Naive B cell (primary cell): ENCODE data around the gene PIK3AP1. TPM values are rescaled to one million over a fixed set of nuclear protein-coding genes. Genes with fewer than 3 reads are reported as not detected.
A peak's percentile ranks its signal among the peaks of the same experiment; 100 is the strongest.

ENCODE experiments used
- ATAC-seq, 2 donors: fragments of 150-1000 bp; cut with Tn5 transposase; 2 replicates each; pipeline ENCODE4 v1.10.0; 2021; ENCODE audit warnings: low read depth in 2 of 2, mild to moderate bottlenecking in 2 of 2, moderate library complexity in 2 of 2
- DNase-seq: peaks from one replicate; pipeline ENCODE4 v3.0.0; 2022
- H3K27ac Mint-ChIP-seq, 6 donors: one replicate each; pipeline ENCODE4 v1.8.0; 2020 to 2022; ENCODE audit warnings: mild to moderate bottlenecking in 6 of 6, mixed read lengths in 6 of 6, moderate library complexity in 5 of 6, inconsistent platforms in 2 of 6
- H3K27me3 Mint-ChIP-seq, 3 donors: one replicate each; pipeline ENCODE4 v1.8.0; 2021 to 2022; ENCODE audit warnings: mixed read lengths in 3 of 3, mild to moderate bottlenecking in 1 of 3
- H3K36me3 Mint-ChIP-seq, 2 donors: one replicate each; pipeline ENCODE4 v1.8.0; 2020 to 2022; ENCODE audit warnings: mixed read lengths in 2 of 2, inconsistent platforms in 1 of 2, mild to moderate bottlenecking in 1 of 2
- H3K4me1 Mint-ChIP-seq, 3 donors: one replicate each; pipeline ENCODE4 v1.8.0; 2020 to 2022; ENCODE audit warnings: mixed read lengths in 3 of 3, inconsistent platforms in 1 of 3, mild to moderate bottlenecking in 1 of 3, moderate library complexity in 1 of 3
- H3K4me3 Mint-ChIP-seq, 8 donors: one replicate each; pipeline ENCODE4 v1.8.0; 2020 to 2022; ENCODE audit warnings: mild to moderate bottlenecking in 8 of 8, mixed read lengths in 8 of 8, moderate library complexity in 8 of 8, inconsistent platforms in 2 of 8
- H3K9me3 Mint-ChIP-seq, 7 donors: one replicate each; pipeline ENCODE4 v1.8.0; 2020 to 2022; ENCODE audit warnings: mixed read lengths in 7 of 7, mild to moderate bottlenecking in 5 of 7, inconsistent platforms in 2 of 7, moderate library complexity in 1 of 7
- polyA plus RNA-seq, 6 donors: library from polyadenylated mRNA; unstranded; fragments of 300-500 nt; fragmentation: Illumina TruSeq; gene quantifications; one replicate each; pipeline ENCODE4 v1.2.3, GENCODE V29; 2021; ENCODE audit warnings: low read depth in 6 of 6

The PIK3AP1 gene
- polyA plus RNA-seq, 6 donors from 2014 or later, result 153 to 247 (median 170) TPM

DNA sequence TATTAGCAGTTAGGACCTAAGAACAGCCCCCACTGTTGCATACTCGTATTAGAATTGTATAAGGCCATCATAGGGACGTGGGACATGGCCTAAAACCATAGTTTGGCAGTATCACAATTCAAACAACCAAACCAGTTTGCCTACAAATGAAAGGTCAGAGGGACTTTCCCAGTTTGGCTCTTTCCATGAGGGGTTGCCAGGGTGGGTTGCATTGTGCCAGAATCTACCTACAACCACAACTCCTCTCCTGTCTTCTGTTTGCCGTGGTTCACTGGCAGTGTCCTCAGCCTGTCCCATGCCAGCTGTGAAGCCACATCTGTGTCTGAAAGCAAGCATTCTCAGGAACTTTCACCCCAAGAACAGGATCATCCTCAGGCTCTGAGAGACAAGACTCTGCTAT is 44.5 kb downstream of the PIK3AP1 start:
- peak overlapping the region in 5 of 8 donors; percentile 34 to 72 (median 49) for H3K4me3 Mint-ChIP-seq
- H3K27me3 Mint-ChIP-seq, result no peaks in the 10 kb centered on the region
- peaks cover 19 to 32% of the 10 kb centered on the region in 2 donors for H3K36me3 Mint-ChIP-seq
- DNase-seq (no peak), ATAC-seq (no peak)
- H3K27ac Mint-ChIP-seq, result peak overlapping the region; percentile 59 to 96 (median 94)
- peaks cover 69 to 92% (median 77%) of the 10 kb centered on the region in 3 donors for H3K4me1 Mint-ChIP-seq
- peaks cover 0 to 4% (median 0%) of the 10 kb centered on the region in 7 donors for H3K9me3 Mint-ChIP-seq

GRCh38 chr10:96673318-96674099 is 46.8 kb downstream of the PIK3AP1 start:
- peaks cover 8 to 14% of the 10 kb centered on the region in 2 donors for H3K36me3 Mint-ChIP-seq
- H3K27me3 Mint-ChIP-seq, result no peaks in the 10 kb centered on the region
- H3K4me3 Mint-ChIP-seq, result peak overlapping the region; percentile 50 to 94 (median 88)
- H3K9me3 Mint-ChIP-seq, result no peaks in the 10 kb centered on the region
- DNase-seq (peak; percentile 85), ATAC-seq (peak; percentile 90 to 91)
- H3K27ac Mint-ChIP-seq, result peak overlapping the region; percentile 96 to 100 (median 100)
- peaks cover 69 to 92% (median 79%) of the 10 kb centered on the region in 3 donors for H3K4me1 Mint-ChIP-seq

DNA sequence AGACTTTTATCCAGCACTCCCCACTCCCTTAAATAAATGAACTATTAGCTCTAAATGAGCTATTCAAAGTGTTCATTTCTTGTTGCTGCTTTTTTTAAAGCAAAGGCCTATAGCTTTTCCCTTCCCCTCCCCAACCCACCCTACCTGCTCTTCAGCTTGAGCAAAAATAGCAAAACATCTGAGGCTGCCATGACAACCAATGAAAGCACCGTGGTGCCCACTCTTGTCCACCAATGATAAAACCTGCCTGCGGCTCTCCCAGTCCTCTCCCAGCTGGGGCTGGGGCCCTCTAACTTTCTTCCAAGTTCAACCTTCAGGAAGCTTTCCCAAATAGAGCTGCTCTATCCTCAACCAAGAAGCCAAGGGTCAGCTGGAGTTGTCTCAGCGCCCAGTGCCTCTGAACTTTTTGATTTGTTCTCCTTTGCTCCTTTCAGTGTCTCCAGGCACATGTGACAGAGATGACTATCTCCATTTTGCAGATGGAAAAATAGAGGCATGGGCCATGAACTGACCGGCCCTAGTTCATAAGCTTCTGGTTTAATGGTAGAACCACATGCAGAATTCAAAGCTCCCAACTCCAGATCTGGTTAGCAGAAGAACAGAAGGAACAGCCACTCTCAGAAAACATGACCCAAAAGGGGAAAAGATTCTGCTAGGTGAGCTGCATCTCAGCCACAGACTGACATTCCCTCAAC is 47.7 kb downstream of the PIK3AP1 start:
- H3K4me3 Mint-ChIP-seq, result peak overlapping the region; percentile 50 to 94 (median 88)
- H3K36me3 Mint-ChIP-seq, result peaks cover 6 to 9% of the 10 kb centered on the region in 2 donors
- H3K9me3 Mint-ChIP-seq, result no peaks in the 10 kb centered on the region
- ATAC-seq (no peak), DNase-seq (no peak)
- H3K27me3 Mint-ChIP-seq, result no peaks in the 10 kb centered on the region
- peaks cover 70 to 96% (median 79%) of the 10 kb centered on the region in 3 donors for H3K4me1 Mint-ChIP-seq
- H3K27ac Mint-ChIP-seq, result peak overlapping the region; percentile 1 to 100 (median 100)

DNA sequence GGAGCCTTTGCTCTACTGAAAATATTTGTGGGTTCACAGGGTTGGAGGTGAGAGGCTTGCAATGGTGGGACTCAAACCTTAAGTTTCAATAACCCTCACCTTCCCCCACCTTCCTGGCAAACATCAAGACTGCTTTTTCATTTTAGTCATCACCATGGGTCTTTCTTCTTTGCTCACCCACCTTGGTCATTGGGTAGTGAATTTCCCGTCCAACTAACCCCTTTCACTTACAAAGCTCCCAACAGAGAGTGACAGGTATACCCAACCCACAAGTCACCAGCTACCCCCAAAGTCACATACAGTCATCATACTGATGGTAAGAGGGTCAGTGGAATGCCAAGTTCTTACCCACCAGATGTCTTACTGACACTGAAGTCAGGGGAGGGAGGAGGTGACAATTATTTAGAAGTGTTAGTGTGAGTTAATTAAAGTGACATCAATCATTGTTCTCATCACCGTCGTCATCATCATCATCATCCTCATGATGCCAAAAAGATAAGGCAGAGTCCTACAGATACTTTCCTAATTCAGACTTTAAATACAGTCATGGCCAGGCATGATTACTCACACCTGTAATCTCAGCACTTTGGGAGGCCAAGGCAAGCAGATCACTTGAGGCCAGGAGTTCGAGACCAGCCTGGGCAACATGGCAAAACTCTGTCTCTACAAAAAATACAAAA is 49.0 kb downstream of the PIK3AP1 start:
- H3K4me1 Mint-ChIP-seq, result peaks cover 72 to 95% (median 76%) of the 10 kb centered on the region in 3 donors
- H3K9me3 Mint-ChIP-seq, result no peaks in the 10 kb centered on the region
- DNase-seq (no peak), ATAC-seq (no peak)
- H3K27ac Mint-ChIP-seq, result peak overlapping the region; percentile 76 to 100 (median 98)
- no peaks in the 10 kb centered on the region for H3K36me3 Mint-ChIP-seq
- no peaks in the 10 kb centered on the region for H3K27me3 Mint-ChIP-seq
- peak overlapping the region; percentile 43 to 94 (median 82) for H3K4me3 Mint-ChIP-seq

GRCh38 chr10:96670786-96671185 is 49.5 kb downstream of the PIK3AP1 start:
- peaks cover 67 to 95% (median 70%) of the 10 kb centered on the region in 3 donors for H3K4me1 Mint-ChIP-seq
- peak overlapping the region; percentile 94 to 100 (median 98) for H3K27ac Mint-ChIP-seq
- no peak for DNase-seq
- H3K36me3 Mint-ChIP-seq, result peaks cover 0 to under 1% of the 10 kb centered on the region in 2 donors
- peak overlapping the region; percentile 43 to 94 (median 82) for H3K4me3 Mint-ChIP-seq
- H3K9me3 Mint-ChIP-seq, result no peaks in the 10 kb centered on the region
- H3K27me3 Mint-ChIP-seq, result no peaks in the 10 kb centered on the region
- ATAC-seq, result no peak

GRCh38 chr10:96667401-96667800 is 52.9 kb downstream of the PIK3AP1 start:
- no peaks in the 10 kb centered on the region for H3K9me3 Mint-ChIP-seq
- peak overlapping the region in 4 of 8 donors; percentile 16 to 52 (median 42) for H3K4me3 Mint-ChIP-seq
- H3K36me3 Mint-ChIP-seq, result peaks cover 0 to 10% of the 10 kb centered on the region in 2 donors
- H3K27ac Mint-ChIP-seq, result peak overlapping the region; percentile 73 to 91 (median 79)
- ATAC-seq (no peak), DNase-seq (no peak)
- H3K27me3 Mint-ChIP-seq, result no peaks in the 10 kb centered on the region
- H3K4me1 Mint-ChIP-seq, result peaks cover 66 to 92% (median 77%) of the 10 kb centered on the region in 3 donors

GRCh38 chr10:96666741-96667140 is 53.6 kb downstream of the PIK3AP1 start:
- H3K9me3 Mint-ChIP-seq, result no peaks in the 10 kb centered on the region
- ATAC-seq (peak; percentile 91 to 94), DNase-seq (peak; percentile 55)
- peak overlapping the region in 7 of 8 donors; percentile 29 to 86 (median 52) for H3K4me3 Mint-ChIP-seq
- H3K36me3 Mint-ChIP-seq, result peaks cover 0 to 10% of the 10 kb centered on the region in 2 donors
- H3K4me1 Mint-ChIP-seq, result peaks cover 61 to 86% (median 72%) of the 10 kb centered on the region in 3 donors
- H3K27me3 Mint-ChIP-seq, result no peaks in the 10 kb centered on the region
- H3K27ac Mint-ChIP-seq, result peak overlapping the region; percentile 73 to 91 (median 80)

DNA sequence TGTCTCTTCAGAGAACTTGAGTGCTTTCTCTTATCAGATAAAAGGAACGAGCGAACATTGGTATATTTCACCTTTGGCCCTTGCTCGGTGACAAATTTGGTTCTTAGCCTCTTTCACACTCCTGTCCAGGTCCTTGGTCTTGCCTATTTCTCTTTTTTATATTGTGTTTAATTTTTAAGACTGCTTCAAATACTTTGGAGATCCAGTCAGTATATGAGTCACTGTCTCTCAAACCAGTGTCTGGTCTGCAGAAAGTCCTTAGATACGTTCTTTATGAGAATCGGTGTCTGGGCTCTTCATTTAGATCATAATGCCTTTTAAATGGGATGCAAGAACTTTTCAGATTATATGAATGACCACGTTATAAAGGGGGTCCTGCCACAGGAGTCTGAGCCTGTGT is 55.0 kb downstream of the PIK3AP1 start:
- Mint-ChIP-seq H3K4me3 (peak overlapping the region in 4 of 8 donors; percentile 5 to 28 (median 14)), H3K27me3 (no peaks in the 10 kb centered on the region), H3K9me3 (no peaks in the 10 kb centered on the region), H3K27ac (peak overlapping the region in 4 of 6 donors; percentile 64 to 92 (median 78)), H3K36me3 (peaks cover 8 to 11% of the 10 kb centered on the region in 2 donors), H3K4me1 (peaks cover 58 to 86% (median 72%) of the 10 kb centered on the region in 3 donors)
- no peak for DNase-seq
- ATAC-seq, result no peak

GRCh38 chr10:96664563-96664962 is 55.8 kb downstream of the PIK3AP1 start:
- H3K27me3 Mint-ChIP-seq, result no peaks in the 10 kb centered on the region
- H3K9me3 Mint-ChIP-seq, result no peaks in the 10 kb centered on the region
- peak; percentile 44 to 50 for ATAC-seq
- peaks cover 58 to 84% (median 68%) of the 10 kb centered on the region in 3 donors for H3K4me1 Mint-ChIP-seq
- H3K4me3 Mint-ChIP-seq, result peak overlapping the region in 4 of 8 donors; percentile 28 to 61 (median 36)
- peak; percentile 32 for DNase-seq
- H3K36me3 Mint-ChIP-seq, result peaks cover 8 to 14% of the 10 kb centered on the region in 2 donors
- peak overlapping the region in 4 of 6 donors; percentile 14 to 92 (median 76) for H3K27ac Mint-ChIP-seq

- H3K27ac Mint-ChIP-seq, result peak overlapping the region in 2 of 6 donors; percentile 44 to 71
- no peak for DNase-seq
- ATAC-seq, result no peak
- H3K27me3 Mint-ChIP-seq, result no peaks in the 10 kb centered on the region
- peaks cover 55 to 84% (median 68%) of the 10 kb centered on the region in 3 donors for H3K4me1 Mint-ChIP-seq
- H3K4me3 Mint-ChIP-seq, result peak overlapping the region in 4 of 8 donors; percentile 3 to 51 (median 35)
- H3K36me3 Mint-ChIP-seq, result peaks cover 8 to 14% of the 10 kb centered on the region in 2 donors
- no peaks in the 10 kb centered on the region for H3K9me3 Mint-ChIP-seq
Observed at GRCh38 chr10:96663797-96664196, 56.5 kb downstream of the PIK3AP1 start.

GRCh38 chr10:96661632-96662031 is 58.7 kb downstream of the PIK3AP1 start:
- Mint-ChIP-seq H3K9me3 (no peaks in the 10 kb centered on the region), H3K4me1 (peaks cover 59 to 87% (median 76%) of the 10 kb centered on the region in 3 donors), H3K27me3 (no peaks in the 10 kb centered on the region), H3K4me3 (peak overlapping the region in 3 of 8 donors; percentile 10 to 52 (median 33)), H3K27ac (peak overlapping the region in 5 of 6 donors; percentile 78 to 93 (median 84)), H3K36me3 (peaks cover 14 to 17% of the 10 kb centered on the region in 2 donors)
- DNase-seq, result no peak
- ATAC-seq, result no peak

DNA sequence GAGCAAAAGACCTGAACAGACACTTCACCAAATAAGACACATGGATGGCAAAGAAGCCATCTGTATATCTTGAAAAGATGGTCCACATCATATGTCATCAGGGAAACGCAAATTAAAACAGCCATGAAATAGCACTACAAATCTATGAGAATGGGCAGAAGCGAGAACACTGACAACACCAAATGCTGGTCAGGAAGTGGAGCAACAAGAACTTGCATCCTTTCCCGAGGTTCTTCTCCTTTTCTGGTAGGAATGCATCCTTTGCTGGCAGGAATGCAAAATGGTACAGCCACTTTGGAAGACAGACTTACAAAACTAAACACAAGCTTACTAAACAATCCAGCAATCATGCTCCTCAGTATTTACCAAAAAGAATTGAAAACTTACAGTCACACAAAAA is 60.0 kb downstream of the PIK3AP1 start:
- DNase-seq (no peak), ATAC-seq (no peak)
- no peaks in the 10 kb centered on the region for H3K27me3 Mint-ChIP-seq
- peaks cover 0 to 4% (median 0%) of the 10 kb centered on the region in 7 donors for H3K9me3 Mint-ChIP-seq
- peaks cover 63 to 88% (median 83%) of the 10 kb centered on the region in 3 donors for H3K4me1 Mint-ChIP-seq
- H3K36me3 Mint-ChIP-seq, result peaks cover 19 to 31% of the 10 kb centered on the region in 2 donors
- no peak overlapping the region for H3K4me3 Mint-ChIP-seq
- H3K27ac Mint-ChIP-seq, result peak overlapping the region in 5 of 6 donors; percentile 63 to 93 (median 78)
